ENCODE measurements around the gene ENOX1.

GRCh38 chr13:43304449-43304848, 482.3 kb downstream of the ENOX1 start:
- no peak for TF ChIP-seq POLR2A (IDR thresholded peaks at IDR 0.05; ENCODE audit: low read depth, low read length)
- no peak for TF ChIP-seq FOS (IDR thresholded peaks at IDR 0.05; ENCODE audit: borderline replicate concordance, insufficient read depth, low read length)
